ENCODE measurements around the gene PIKFYVE.
"Not testable (repeated sequence)": the region's sequence is repeated elsewhere in the genome, so short reads cannot be mapped to it uniquely, and the experiment has no call there.

The PIKFYVE gene

DNA sequence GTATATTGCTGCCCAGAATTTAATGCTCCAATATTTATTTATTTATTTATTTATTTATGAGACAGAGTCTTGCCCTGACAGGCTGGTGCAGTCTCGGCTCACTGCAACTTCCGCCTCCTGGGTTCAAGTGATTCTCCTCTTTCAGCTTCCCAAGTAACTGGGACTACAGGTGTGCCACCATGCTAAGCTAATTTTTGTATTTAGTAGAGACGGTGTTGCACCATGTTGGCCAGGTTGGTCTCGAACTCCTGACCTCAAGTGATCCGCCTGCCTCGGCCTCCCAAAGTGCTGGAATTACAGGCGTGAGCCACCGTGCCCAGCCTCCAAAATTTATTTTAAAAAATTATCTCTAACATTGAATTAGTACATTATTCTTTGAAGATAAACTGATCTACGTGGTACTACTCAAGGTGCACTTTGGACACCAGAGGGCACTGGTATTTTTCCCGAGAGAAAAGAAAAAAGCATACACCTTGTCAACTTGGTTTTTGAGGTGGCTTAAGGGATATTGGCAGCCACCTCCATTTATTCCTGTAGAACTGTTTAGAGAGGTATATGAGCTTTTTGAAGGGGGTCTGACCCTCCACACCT lies 9.8 kb upstream of the PIKFYVE start:
- no peak for DNase-seq

DNA sequence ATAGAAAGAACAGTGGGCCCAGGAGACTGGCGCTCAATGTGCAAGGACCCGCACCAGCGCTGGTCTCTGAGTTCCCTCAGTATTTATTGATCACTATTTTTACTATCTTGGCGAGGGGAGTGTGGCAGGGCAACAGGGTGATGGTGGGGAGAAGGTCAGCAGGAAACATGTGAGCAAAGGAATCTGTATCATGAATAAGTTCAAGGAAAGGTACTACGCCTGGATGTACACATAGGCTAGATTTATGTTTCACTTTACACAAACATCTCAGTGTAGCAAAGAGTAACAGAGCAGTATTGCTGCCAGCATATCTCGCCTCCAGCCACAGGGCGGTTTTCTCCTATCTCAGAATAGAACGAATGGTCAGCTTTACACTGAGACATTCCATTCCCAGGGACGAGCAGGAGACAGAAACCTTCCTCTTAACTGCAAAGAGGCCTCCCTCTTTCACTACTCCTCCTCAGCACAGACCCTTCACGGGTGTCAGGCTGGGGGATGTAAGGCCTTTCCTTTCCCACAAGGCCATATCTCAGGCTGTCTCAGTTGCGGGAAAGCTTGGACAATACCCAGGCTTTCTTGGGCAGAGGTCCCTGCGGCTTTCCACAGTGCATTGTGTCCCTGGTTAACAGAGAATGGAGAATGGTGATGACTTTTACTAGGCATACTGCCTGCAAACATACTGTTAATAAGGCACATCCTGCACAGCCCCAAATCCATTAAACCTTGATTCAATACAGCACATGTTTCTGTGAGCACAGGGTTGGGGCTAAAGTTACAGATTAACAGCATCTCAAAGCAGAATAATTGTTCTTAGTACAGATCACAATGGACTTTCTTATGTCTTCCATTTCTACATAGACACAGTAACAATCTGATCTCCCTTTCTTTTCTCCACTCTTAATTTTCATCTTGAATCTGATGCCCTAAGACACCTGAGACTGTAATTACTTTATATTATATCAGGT lies 8.9 kb upstream of the PIKFYVE start:
- not testable (repeated sequence) for DNase-seq

DNA sequence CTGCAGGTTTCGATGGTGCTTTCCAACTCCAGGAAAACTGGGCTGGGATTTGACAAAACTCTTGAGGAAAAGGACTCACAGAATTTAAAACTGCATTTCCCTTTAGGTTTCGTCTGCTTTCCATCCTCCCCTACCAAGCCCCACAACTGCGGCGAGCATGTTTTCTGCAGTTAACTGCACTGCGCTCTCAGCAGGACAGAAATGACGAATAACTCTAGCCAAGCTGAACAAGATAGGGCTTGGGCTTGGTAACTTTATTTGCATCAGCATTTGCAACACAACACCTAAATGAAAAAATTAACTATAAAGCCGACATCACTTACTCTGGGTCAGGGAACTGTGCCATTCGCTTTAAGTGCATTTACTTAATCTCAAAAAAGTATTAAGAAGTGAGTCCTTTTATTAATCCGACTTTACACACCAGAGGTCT lies 669 bp upstream of the PIKFYVE start:
- peak; percentile 49 for DNase-seq

DNA sequence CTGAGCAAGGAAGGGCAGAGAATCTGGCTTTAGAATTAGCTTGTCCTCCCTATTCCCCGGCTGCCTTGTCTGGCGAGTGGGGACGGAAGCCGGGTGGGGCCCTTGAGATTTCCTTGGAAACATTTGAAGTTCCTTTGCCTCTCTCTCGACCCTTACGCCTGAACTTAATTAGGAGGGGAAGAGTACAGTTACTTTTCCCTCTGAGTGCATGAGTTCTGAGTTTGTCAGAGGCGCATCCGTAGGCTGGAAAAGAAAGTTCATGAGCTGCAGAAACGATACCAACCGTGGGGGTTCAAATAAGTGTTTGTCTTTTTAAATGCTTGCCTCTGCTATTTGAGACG lies 468 bp downstream of the PIKFYVE start:
- peak; percentile 24 for DNase-seq

DNA sequence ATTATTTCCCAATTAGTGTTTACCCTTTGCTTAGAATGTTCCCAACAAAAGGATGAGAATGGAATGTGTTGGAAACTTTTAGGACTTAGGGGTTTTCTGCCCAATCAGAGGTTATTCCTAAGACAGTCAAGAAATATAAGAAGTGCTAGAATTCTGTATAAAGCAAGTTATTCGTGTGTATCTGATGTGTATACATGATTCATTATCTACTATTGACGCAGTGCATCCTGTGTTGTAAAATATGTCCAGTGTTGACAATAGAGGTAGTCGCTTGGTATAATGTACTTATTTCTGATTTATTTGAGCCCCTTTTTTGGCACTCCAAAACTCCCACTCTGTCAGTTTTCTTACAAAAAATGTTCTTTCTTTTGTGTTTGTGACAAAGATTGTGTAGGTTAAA lies 881 bp downstream of the PIKFYVE start:
- no peak for DNase-seq

DNA sequence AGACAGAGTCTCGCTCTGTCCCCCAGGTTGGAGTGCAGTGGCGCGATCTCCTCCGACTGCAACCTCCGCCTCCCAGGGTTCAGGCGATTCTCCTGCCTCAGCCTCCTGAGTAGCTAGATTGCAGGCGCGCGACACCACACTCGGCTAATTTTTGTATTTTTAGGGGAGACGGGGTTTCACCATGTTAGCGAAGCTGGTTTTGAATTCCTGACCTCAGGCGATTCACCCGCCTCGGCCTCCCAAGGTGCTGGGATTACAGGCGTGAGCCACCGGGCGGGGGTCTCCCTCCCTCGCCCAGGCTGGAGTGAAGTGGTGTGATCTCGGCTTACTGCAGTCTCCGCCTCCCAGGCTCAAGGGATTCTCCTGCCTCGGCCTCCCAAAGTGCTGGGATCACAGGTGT lies 1.5 kb downstream of the PIKFYVE start:
- DNase-seq, result not testable (repeated sequence)

DNA sequence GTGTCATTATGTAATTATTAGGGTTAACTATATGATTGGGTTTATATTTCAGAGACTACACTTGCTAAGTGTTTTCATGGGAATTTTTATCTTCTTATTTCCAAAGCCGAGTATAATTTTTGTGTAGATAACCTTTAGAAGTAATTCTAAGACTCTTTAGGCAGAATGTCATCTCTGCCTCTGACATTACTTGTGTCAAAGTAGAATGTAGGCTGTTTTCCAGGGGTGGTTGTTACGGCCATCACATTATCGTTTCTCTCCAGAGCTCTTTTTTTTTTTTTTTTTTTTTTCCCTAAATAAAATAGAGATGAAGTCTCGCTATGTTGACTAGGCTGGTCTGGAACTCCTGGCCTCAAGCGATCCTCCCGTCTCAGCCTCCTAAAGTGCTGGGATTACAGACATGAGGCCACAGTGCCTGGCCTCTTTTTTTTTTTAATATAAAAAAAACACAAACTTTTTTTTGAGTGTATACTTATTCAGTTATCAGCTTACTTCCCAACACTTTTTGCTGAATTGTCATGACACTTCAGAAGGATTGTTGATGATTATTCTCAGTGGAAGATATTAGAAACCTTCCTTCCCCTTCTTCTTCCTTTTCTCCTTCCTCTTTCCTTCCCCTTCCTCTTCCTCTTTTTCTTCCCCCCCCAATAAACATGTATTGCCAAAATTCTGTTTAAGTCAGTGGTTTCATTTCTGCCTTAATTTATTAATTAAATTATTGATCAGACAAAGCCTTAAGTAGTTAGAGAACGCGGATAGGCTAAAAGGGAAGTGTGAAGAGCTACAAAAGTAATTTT lies 2.3 kb downstream of the PIKFYVE start:
- DNase-seq, result no peak

DNA sequence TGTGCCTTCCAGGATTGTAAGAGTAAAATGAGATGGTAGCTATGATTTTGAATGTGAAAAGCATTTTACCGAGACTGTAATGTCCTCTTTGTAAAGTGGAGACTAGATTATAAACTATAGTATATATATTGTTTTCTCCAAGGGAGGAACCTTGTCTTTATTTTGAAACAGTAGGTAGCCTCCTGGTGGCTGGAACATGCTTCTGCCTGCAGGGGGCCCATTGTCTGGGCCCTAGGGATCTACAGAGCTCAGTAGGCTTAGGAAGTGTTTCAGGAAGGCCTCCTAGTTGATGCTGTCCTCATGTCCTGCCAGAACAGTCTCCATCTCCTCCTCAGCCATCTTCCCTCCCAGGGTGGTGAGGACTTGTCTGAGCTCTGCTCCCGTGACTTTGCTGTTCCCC lies 3.0 kb downstream of the PIKFYVE start:
- no peak for DNase-seq

DNA sequence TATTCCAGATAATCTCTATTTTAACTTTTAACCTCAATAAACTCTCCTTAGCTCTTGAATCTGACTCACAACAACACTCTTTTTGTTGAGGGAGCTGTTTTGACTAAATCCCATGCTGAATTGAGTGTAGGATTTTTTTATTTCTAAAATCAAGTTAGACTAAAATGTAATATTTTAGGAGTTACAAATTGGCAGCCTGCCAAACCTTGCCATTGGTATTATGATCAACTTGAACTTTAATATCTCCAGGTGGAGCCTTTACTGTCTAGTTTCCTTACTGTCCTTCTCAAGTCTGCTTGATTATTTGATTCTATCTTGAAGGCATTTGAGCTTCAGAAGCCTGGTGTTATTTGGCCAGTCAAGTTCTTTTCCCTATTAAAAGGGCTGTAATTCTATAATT lies 8.7 kb downstream of the PIKFYVE start:
- DNase-seq, result no peak

DNA sequence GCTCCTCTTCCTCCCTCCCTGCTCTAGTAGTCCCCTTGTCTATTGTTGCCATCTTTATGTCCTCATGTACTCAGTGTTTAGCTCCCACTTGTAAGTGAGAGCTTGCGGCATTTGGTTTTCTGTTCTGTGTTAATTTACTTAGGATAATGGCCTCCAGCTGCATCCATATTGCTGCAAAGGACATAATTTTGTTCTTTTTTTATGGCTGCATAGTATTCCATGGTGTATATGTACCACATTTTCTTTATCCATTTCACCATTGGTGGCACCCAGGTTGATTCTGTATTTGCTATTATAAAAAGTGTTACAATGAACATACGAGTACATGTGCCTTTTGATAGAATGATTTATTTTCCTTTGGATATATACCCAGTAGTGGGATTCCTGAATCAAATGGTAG lies 12.5 kb downstream of the PIKFYVE start:
- DNase-seq, result no peak

DNA sequence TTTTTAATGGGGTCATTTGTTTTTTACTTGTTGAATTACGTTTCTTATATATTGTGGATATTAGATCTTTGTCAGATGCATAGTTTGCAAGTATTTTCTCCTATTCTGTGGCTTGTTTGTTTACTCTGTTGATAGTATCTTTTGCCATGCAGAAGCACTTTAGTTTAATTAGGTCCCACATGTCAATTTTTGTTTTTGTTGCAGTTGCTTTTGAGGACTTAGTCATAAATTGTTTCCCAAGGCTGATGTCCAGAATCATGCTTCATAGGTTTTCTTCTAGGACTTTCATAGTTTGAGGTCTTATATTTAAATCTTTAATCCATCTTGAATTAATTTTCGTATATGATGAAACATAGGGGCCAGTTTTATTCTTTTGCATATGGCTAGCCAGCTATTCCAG lies 13.2 kb downstream of the PIKFYVE start:
- no peak for DNase-seq

DNA sequence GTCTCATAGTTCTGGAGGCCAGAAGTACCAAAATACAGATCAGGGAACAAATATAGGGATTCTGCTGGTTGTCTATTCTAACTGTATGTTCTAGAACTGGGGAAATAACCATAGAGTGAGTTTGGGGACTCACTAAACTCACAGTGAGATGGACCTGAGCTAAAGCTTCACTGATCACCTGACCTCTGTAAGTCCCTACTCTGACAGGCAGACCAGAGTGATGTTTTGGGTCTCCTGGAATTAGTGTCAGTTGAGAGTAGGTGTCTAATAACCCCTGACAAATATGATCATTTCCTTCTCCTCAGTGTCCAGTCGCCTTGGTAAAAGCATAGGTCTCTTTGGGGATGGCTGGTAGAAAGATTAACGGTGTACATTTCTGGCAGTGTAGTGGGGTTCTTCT lies 14.2 kb downstream of the PIKFYVE start:
- DNase-seq, result no peak

DNA sequence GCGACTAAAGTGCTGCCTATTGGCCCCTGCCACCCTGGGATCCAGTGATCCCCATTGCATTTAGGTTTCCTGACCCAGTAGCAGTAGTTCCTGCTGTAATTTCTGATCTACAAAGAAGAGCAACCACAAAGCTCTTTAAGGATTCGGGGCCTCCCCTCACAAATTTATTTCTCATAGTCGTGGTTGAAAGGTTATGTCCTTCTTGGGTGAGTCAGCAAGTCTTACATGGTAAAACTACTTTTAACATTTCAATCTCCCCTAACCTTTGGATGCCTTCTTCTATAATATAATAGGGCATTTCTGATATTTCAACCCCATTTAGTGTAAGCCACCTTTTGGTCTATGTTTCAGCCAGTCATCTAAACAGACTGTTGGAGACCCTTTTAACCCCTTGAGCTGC lies 14.9 kb downstream of the PIKFYVE start:
- no peak for DNase-seq

DNA sequence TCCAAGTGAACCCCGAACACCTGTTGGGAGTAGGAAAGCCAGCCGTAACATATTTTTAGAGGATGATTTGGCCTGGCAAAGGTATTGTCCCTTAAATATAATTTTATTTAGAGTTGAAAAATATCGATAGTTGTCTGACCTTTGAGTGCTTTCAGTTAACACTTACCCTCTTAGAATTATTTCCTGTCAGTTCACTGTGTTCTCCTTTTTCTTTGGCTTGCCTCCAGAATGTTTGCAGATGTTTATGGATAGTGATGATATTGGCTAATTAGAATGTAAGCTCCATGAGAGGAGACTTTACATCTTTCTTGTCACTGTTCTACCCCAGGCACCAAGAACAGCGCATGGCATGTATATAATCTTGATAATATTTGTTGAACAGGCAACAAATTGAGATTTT lies 19.8 kb downstream of the PIKFYVE start:
- DNase-seq, result no peak

DNA sequence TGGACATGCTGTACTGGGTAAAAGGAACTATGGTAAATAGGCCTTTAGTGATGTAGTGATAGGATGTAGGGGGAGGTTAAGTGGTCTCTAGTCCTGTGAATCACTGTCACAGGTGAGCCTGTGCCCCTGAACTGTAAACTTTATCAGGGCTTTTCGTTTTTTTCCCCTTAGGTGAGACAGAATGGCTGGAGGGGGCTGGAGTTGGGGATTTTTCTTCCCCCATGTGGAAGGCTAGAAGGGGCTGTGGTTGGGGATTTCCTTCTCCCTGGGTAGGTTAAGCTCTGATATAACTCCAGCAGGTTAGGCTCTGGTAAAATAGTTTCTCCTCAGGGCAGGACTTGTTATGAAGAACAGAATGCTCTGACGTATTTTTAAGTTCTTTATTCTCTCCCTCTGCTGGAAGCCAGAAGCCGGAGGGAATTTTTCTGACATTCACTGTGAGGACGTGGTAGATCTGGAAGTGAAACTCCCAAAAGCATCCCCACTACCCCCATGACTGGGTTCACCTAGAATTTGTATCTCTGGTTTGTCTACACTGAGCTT lies 28.5 kb downstream of the PIKFYVE start:
- DNase-seq, result no peak

DNA sequence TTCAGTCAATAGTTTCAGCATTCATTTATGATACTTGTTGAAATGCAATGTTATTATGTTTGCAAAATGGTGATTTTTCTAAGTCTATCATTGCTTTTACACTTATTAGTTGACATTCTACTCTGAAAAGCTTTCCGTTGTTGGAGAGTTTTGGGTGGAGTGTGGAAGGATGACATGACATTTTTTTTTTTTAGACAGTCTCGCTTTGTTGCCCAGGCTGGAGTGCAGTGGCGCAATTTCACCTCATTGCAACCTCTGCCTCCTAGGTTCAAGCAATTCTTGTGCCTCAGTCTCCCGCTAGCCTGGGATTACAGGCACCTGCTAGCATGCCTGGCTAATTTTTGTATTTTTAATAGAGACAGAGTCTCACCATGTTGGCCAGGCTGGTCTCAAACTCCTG lies 29.8 kb downstream of the PIKFYVE start:
- DNase-seq, result no peak

DNA sequence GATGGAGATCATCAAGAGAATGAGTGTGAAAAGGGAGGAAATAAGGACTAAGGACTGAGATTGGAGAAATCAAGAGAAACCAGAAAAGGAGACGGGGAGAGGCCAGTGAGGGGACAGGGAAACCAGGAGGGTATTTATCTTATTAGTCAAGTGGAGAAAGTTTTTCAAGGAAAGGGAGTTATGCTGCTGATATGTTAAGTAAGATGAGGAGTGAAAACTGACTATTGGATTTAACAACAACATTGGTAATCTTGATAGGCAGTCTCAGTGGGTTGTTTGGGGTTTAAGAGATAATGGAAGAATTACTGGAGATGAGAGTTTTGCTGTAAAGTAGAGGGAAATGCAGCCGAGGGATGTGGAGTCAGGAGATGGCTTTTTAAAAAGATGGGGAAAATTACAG lies 30.6 kb downstream of the PIKFYVE start:
- DNase-seq, result no peak

DNA sequence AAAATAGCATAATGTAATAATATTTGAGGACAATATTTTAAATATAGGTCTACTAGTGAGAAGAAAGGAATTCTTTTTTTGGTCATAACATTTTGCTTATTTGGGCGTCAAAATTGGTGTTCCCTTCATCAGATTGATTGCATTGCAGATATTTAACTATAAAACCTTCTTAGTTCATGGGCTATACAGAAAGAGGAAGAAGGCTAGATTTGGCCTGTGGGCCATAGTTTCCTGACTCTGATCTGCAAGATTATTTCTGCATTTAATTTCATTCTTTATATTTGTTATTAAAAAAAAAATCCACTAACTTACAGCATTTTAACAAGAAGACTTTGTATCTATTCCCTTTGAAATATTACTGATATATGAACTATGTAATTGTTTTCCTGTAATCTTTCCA lies 31.9 kb downstream of the PIKFYVE start:
- no peak for DNase-seq

DNA sequence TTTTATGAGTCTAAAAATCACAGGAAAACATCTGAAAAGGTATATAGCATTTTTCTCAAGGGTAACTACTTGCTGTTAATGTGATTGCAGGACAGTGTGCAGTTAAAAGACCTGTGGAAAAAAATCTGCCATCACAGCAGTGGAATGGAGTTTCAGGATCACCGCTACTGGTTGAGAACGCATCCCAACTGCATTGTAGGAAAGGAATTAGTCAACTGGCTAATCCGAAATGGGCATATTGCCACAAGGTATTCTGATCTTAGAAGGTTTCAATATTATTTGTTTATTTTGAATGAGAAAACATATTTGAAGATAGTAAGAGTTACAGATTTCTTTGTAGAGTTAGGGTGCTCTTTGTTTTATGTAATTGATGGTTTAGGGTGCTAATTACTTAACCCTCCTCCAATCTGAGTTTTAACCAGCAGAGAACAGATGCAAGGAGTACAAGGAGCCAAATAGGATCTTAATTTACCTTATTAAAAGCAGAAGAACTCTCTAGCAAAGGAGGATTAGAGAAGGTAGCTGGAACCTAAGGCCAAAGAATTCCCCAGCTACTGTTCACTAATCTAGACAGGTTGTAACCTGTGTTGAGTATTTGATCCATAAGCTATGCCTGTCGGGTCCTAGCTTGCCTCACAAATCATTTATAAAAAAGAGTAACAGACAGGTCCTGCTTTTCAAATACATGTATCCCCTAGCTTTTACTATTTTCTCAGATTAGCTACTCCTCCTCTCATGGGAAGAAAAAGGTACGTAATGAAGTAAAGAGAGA lies 35.0 kb downstream of the PIKFYVE start:
- DNase-seq, result no peak

DNA sequence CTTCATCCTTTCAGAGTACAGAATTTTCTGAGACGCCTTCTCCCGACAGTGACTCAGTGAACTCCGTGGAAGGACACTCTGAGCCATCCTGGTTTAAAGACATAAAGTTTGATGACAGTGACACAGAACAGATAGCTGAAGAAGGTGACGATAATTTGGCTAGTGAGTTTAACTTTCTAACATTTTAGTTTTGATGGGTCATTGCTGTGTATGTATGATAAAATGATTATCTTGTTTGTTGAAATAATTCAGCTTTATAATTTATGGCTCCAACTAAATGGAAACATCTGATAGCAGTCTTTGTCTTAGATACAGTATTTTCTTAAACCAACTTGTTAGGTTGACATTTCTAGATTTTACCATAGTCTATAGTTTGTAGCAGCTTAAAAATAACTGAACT lies 38.1 kb downstream of the PIKFYVE start:
- no peak for DNase-seq

DNA sequence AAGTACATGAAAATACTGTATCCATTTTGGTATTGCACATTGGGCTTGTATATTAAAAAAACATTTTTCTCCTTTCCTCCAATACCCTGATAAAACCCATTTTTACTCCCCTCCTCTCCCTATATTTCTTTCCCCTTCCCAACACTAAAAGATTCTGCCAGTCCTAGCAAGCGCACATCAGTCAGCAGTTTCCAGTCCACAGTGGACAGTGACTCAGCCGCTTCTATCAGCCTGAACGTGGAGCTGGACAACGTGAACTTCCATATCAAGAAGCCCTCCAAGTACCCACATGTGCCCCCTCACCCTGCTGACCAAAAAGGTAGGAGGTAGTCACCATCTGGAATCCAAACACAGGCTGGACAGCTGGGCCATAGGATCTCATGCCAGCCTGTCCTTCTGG lies 38.6 kb downstream of the PIKFYVE start:
- no peak for DNase-seq

DNA sequence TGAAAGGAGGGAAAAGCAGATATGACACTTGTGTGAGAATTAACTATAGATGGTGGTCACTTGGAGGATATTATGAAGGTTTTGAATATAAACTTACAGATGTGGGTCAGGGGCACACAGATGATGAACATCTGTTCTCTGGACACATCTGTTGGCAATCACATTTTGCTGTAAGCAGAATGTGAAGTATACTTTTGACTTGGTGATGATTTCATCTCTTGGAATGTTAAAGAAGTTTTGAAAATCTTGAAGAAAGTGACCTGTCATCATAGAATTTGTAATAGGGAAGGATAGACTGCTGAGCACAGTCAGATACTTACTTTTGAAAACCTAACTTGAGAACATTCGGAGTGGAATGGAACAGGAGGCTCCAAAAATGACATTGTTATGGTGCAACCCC lies 40.2 kb downstream of the PIKFYVE start:
- no peak for DNase-seq

DNA sequence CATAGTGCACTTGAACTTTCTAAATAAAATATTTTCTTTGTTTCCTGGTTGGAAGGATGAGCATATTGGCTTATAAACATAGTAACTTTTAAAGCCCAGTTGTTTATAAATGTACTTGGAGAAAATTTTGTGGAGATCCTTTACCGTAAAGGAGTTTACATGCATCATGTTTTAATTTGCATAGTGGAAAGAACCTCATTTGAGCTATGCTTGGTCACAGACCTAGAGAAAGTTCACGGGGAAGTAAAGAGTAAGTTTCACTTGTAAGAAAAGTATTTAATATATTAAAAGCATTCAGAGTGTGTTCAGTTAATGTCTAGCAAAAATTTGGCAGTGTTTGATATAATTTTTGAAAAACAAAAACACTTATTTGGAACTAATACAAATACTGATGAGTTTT lies 45.3 kb downstream of the PIKFYVE start:
- no peak for DNase-seq

All from CD4-positive, alpha-beta T cell treated with Interleukin-17A for 1 hour (primary cell).